ENCODE measurements around the gene PALM3. TPM values are rescaled to one million over a fixed set of nuclear protein-coding genes. Genes with fewer than 3 reads are reported as not detected.

PALM3 gene
- polyA plus RNA-seq, 3 donors, result not detected

DNA sequence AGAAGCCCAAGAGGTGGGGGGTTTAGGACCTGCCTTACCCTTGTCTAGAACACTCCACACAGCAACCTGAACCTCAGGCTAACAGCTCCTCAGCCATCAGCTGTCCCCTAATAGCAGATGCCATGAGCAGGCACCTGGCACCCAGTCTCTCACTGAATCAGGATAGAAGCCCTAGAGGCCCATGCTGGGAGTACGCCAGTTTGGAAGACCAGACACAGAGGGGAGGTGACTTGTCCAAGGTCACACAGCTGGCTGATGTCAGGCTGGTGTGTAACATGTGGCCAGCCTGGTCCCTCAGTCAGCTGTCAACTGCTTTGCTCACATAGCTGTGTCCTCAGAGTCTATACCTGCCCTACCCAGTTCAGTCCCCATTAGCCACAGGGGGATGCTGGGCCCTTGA, 41.4 kb upstream of the PALM3 start:
- intact Hi-C loops (cut with micrococcal nuclease), result no loop called here

DNA sequence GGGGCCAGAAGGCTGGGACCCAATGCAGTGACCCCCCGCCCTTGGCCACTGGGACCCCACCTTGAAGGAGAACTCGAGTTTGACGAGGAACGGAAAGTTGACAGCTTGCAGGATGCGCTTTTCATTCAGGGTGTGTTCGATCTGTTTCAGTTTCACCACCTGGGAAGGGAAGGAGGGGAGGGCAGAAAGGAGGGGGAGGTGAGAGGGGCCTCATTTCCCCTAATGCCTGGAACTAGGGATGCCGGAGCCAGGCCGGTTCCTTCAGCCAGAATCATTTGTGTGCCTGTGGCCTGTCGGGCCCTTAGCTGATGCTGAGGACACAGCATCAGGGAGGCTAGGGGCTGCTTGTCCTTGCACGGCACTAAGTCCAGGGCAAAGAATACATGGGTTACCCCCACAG, 40.9 kb upstream of the PALM3 start:
- intact Hi-C loops (cut with micrococcal nuclease), result no loop called here
- Histone ChIP-seq H3K36me3 (replicated peaks in 1 of 2; ENCODE audit: control insufficient read depth in 1 of 2, insufficient read depth in 2 of 2, low read length in 2 of 2) (peaks cover 79 to 97% of the 10 kb centered on the region in 2 donors), H3K4me3 (replicated peaks in 1 of 3; ENCODE audit: low read depth in 2 of 3, low read length in 3 of 3) (no peak overlapping the region), H3K4me2 (replicated peaks; ENCODE audit: extremely low read depth, low read length, poor library complexity, severe bottlenecking) (no peak overlapping the region), H3K9ac (ENCODE audit: insufficient read depth, low read length, poor library complexity, severe bottlenecking) (no peak overlapping the region), H3K27me3 (ENCODE audit: control insufficient read depth in 2 of 2, insufficient read depth in 2 of 2, low read length in 2 of 2) (no peaks in the 10 kb centered on the region), H3K4me1 (ENCODE audit: control insufficient read depth in 1 of 2, insufficient read depth in 2 of 2, low read length in 2 of 2) (no peaks in the 10 kb centered on the region), H4K20me1 (ENCODE audit: insufficient read depth, low read length) (peaks cover 88% of the 10 kb centered on the region), H2AFZ (ENCODE audit: insufficient read depth, low read depth, low read length, poor library complexity, severe bottlenecking) (no peak overlapping the region), H3K79me2 (ENCODE audit: insufficient read depth, low read length) (peaks cover 3% of the 10 kb centered on the region), H3K9me3 (replicated peaks in 1 of 2; ENCODE audit: control insufficient read depth in 1 of 2, insufficient read depth in 1 of 2, low read length in 2 of 2) (no peaks in the 10 kb centered on the region), H3K27ac (ENCODE audit: low read depth in 1 of 2, low read length in 2 of 2) (no peak overlapping the region)
- H3K36me3 Mint-ChIP-seq, result peaks cover 63 to 95% of the 10 kb centered on the region in 2 donors
- TF ChIP-seq, protein P1, sequence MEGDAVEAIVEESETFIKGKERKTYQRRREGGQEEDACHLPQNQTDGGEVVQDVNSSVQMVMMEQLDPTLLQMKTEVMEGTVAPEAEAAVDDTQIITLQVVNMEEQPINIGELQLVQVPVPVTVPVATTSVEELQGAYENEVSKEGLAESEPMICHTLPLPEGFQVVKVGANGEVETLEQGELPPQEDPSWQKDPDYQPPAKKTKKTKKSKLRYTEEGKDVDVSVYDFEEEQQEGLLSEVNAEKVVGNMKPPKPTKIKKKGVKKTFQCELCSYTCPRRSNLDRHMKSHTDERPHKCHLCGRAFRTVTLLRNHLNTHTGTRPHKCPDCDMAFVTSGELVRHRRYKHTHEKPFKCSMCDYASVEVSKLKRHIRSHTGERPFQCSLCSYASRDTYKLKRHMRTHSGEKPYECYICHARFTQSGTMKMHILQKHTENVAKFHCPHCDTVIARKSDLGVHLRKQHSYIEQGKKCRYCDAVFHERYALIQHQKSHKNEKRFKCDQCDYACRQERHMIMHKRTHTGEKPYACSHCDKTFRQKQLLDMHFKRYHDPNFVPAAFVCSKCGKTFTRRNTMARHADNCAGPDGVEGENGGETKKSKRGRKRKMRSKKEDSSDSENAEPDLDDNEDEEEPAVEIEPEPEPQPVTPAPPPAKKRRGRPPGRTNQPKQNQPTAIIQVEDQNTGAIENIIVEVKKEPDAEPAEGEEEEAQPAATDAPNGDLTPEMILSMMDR (IDR thresholded peaks at IDR 0.05), result no peak
- H3K27me3 Mint-ChIP-seq (ENCODE audit: low read depth in 3 of 3), result peaks cover 0 to 2% (median 0%) of the 10 kb centered on the region in 3 donors
- no peak for DNase-seq
- 92% methylated on average over 6 of the region's 10 CpGs for WGBS (ENCODE audit: insufficient coverage)
- H3K4me1 Mint-ChIP-seq, result no peaks in the 10 kb centered on the region
- H3K27ac Mint-ChIP-seq, result peak overlapping the region in 1 of 7 donors; percentile 3
- H3K9me3 Mint-ChIP-seq, result peaks cover 0 to 2% (median 0%) of the 10 kb centered on the region in 7 donors
- H3K4me3 Mint-ChIP-seq, result no peak overlapping the region

More for the DNA sequence above, 41.4 kb upstream of the PALM3 start:
- Histone ChIP-seq H3K9me3 (replicated peaks in 1 of 2; ENCODE audit: control insufficient read depth in 1 of 2, insufficient read depth in 1 of 2, low read length in 2 of 2) (no peaks in the 10 kb centered on the region), H3K4me1 (ENCODE audit: control insufficient read depth in 1 of 2, insufficient read depth in 2 of 2, low read length in 2 of 2) (no peaks in the 10 kb centered on the region), H3K4me2 (replicated peaks; ENCODE audit: extremely low read depth, low read length, poor library complexity, severe bottlenecking) (no peak overlapping the region), H2AFZ (ENCODE audit: insufficient read depth, low read depth, low read length, poor library complexity, severe bottlenecking) (no peak overlapping the region), H3K27me3 (ENCODE audit: control insufficient read depth in 2 of 2, insufficient read depth in 2 of 2, low read length in 2 of 2) (no peaks in the 10 kb centered on the region), H3K4me3 (replicated peaks in 1 of 3; ENCODE audit: low read depth in 2 of 3, low read length in 3 of 3) (no peak overlapping the region), H3K27ac (ENCODE audit: low read depth in 1 of 2, low read length in 2 of 2) (no peak overlapping the region), H4K20me1 (ENCODE audit: insufficient read depth, low read length) (peaks cover 89% of the 10 kb centered on the region), H3K79me2 (ENCODE audit: insufficient read depth, low read length) (peaks cover 8% of the 10 kb centered on the region), H3K9ac (ENCODE audit: insufficient read depth, low read length, poor library complexity, severe bottlenecking) (no peak overlapping the region), H3K36me3 (replicated peaks in 1 of 2; ENCODE audit: control insufficient read depth in 1 of 2, insufficient read depth in 2 of 2, low read length in 2 of 2) (peaks cover 78 to 96% of the 10 kb centered on the region in 2 donors)
- no peak for DNase-seq
- Mint-ChIP-seq H3K4me3 (no peak overlapping the region), H3K4me1 (no peaks in the 10 kb centered on the region), H3K9me3 (peaks cover 0 to 2% (median 0%) of the 10 kb centered on the region in 7 donors), H3K27ac (no peak overlapping the region), H3K27me3 (ENCODE audit: low read depth in 3 of 3) (peaks cover 0 to 2% (median 0%) of the 10 kb centered on the region in 3 donors), H3K36me3 (peaks cover 63 to 95% of the 10 kb centered on the region in 2 donors)
- no CpG with 5 or more reads among the region's 1 CpG for WGBS (ENCODE audit: insufficient coverage)
- TF ChIP-seq, protein P1 (IDR thresholded peaks at IDR 0.05), result no peak

Measured in CD14-positive monocyte (primary cell).